ENCODE measurements around the gene ABCG8. TPM values are rescaled to one million over a fixed set of nuclear protein-coding genes. Genes with fewer than 3 reads are reported as not detected.
A peak's percentile ranks its signal among the peaks of the same experiment; 100 is the strongest.

ABCG8 gene
- total RNA-seq, 1 donor from 2014 or later = not detected

DNA sequence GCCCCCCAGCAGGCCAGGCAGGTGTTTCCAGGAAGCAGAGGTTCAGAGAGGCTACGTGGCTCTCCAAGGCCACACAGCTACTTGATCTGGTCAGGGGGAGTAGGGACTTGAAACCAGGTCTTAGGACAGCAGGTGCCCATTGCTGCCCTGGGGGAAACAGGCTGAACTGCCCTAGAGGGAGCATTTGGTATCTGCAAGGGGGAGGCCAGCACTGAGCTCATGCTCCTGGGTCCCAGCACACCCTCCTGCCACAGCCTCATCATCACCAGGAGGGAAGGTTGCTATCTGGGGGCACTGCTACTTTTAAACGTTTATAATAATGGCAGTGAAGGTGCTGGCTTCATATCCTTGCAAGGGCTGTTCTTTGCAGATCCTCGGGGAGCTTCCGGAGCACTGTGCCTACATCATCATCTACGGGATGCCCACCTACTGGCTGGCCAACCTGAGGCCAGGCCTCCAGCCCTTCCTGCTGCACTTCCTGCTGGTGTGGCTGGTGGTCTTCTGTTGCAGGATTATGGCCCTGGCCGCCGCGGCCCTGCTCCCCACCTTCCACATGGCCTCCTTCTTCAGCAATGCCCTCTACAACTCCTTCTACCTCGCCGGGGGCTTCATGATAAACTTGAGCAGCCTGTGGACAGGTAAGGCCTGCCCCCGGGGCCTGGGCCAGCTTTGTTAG, 36.1 kb downstream of the ABCG8 start:
- H3K36me3 Mint-ChIP-seq (ENCODE audit: low read depth, unreplicated experiment) = no peaks in the 10 kb centered on the region
- TF ChIP-seq, protein P1, sequence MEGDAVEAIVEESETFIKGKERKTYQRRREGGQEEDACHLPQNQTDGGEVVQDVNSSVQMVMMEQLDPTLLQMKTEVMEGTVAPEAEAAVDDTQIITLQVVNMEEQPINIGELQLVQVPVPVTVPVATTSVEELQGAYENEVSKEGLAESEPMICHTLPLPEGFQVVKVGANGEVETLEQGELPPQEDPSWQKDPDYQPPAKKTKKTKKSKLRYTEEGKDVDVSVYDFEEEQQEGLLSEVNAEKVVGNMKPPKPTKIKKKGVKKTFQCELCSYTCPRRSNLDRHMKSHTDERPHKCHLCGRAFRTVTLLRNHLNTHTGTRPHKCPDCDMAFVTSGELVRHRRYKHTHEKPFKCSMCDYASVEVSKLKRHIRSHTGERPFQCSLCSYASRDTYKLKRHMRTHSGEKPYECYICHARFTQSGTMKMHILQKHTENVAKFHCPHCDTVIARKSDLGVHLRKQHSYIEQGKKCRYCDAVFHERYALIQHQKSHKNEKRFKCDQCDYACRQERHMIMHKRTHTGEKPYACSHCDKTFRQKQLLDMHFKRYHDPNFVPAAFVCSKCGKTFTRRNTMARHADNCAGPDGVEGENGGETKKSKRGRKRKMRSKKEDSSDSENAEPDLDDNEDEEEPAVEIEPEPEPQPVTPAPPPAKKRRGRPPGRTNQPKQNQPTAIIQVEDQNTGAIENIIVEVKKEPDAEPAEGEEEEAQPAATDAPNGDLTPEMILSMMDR (IDR thresholded peaks at IDR 0.05; ENCODE audit: unreplicated experiment) = no peak
- H3K9me3 Mint-ChIP-seq (ENCODE audit: unreplicated experiment) = no peaks in the 10 kb centered on the region
- peaks cover 3% of the 10 kb centered on the region for H3K27me3 Mint-ChIP-seq (ENCODE audit: unreplicated experiment)
- no peak for DNase-seq (ENCODE audit: low spot score)
- H3K27ac Mint-ChIP-seq (ENCODE audit: unreplicated experiment) = no peak overlapping the region
- no peaks in the 10 kb centered on the region for H3K4me1 Mint-ChIP-seq (ENCODE audit: unreplicated experiment)
- no peak overlapping the region for H3K4me3 Mint-ChIP-seq (ENCODE audit: unreplicated experiment)

DNA sequence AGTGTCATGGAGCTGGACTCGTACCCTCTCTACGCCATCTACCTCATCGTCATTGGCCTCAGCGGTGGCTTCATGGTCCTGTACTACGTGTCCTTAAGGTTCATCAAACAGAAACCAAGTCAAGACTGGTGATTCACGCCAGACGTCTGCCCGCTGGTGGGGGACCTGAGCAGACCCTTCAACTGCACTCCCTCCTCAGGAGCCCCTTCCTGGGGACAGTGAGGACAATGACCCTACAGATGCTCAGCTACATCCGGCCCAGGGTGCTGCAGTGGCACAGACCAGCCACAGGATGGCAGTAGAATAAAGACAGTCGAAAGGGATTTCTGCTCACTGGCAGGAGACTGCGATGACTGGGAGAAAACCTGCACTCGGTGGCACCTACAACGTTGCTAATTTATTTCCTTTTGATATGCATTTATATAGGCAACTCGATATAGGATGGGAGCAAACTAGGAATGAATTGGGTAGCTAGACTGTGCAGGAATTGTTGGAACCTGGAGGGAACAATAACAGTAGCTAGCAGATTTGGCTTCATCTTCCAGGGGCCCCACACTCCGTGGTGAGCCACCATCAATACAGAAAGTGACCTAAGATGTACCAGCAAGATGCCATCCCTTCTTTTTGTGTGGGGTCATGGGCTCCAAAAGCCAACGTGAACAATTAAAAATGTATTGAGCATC, 39.2 kb downstream of the ABCG8 start:
- H3K27me3 Mint-ChIP-seq (ENCODE audit: unreplicated experiment) = peaks cover 4% of the 10 kb centered on the region
- no peaks in the 10 kb centered on the region for H3K9me3 Mint-ChIP-seq (ENCODE audit: unreplicated experiment)
- DNase-seq (ENCODE audit: low spot score) = peak; percentile 74
- H3K4me3 Mint-ChIP-seq (ENCODE audit: unreplicated experiment) = no peak overlapping the region
- no peaks in the 10 kb centered on the region for H3K36me3 Mint-ChIP-seq (ENCODE audit: low read depth, unreplicated experiment)
- TF ChIP-seq, protein P1 (IDR thresholded peaks at IDR 0.05; ENCODE audit: unreplicated experiment) = peak; percentile 88
- no peak overlapping the region for H3K27ac Mint-ChIP-seq (ENCODE audit: unreplicated experiment)
- no peaks in the 10 kb centered on the region for H3K4me1 Mint-ChIP-seq (ENCODE audit: unreplicated experiment)

DNA sequence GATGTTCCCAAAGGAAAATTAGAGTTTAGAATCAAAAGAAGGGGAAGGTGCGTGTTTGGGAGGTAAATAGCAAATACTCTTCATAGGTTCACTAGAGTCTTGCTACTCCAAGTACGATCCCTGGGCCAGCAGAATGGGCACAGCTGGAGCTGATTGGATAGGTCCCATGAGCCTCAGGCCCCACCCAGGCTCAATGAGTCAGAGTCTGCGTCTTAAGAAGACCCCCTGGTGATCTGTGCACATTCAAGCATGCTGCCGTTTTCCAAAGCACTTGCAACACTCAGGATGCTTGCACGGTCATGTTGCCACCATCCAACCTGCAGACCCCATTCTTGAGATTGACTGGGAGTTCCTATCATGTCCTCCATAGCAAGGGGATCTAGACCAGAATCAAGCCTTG, 40.5 kb downstream of the ABCG8 start:
- no peaks in the 10 kb centered on the region for H3K4me1 Mint-ChIP-seq (ENCODE audit: unreplicated experiment)
- no peaks in the 10 kb centered on the region for H3K36me3 Mint-ChIP-seq (ENCODE audit: low read depth, unreplicated experiment)
- H3K9me3 Mint-ChIP-seq (ENCODE audit: unreplicated experiment) = no peaks in the 10 kb centered on the region
- no peak overlapping the region for H3K4me3 Mint-ChIP-seq (ENCODE audit: unreplicated experiment)
- DNase-seq (ENCODE audit: low spot score) = no peak
- no peak overlapping the region for H3K27ac Mint-ChIP-seq (ENCODE audit: unreplicated experiment)
- TF ChIP-seq, protein P1 (IDR thresholded peaks at IDR 0.05; ENCODE audit: unreplicated experiment) = no peak
- H3K27me3 Mint-ChIP-seq (ENCODE audit: unreplicated experiment) = peaks cover 3% of the 10 kb centered on the region

DNA sequence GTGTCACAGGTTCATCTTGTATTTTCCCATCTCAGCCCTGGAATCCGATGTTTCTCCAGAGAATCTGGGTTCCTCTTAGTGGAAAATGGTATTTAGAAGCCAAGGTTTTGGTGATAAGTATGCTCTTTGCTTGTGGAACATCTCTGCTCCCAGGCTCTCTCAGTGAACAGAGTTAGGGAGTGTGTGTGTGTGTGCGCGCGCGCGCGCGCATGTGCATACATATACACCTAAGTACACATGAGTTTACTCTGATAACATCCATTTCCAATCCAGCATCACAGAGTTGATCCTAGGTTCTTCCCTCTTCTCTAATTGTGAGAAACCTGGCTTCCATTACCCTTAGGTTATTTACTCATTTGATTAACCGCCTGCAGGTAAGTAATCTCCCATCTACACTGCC, 41.7 kb downstream of the ABCG8 start:
- no peak for DNase-seq (ENCODE audit: low spot score)
- Mint-ChIP-seq H3K4me1 (ENCODE audit: unreplicated experiment) (no peaks in the 10 kb centered on the region), H3K27me3 (ENCODE audit: unreplicated experiment) (peaks cover 3% of the 10 kb centered on the region), H3K36me3 (ENCODE audit: low read depth, unreplicated experiment) (no peaks in the 10 kb centered on the region), H3K27ac (ENCODE audit: unreplicated experiment) (no peak overlapping the region), H3K9me3 (ENCODE audit: unreplicated experiment) (no peaks in the 10 kb centered on the region), H3K4me3 (ENCODE audit: unreplicated experiment) (no peak overlapping the region)
- TF ChIP-seq, protein P1 (IDR thresholded peaks at IDR 0.05; ENCODE audit: unreplicated experiment) = no peak

DNA sequence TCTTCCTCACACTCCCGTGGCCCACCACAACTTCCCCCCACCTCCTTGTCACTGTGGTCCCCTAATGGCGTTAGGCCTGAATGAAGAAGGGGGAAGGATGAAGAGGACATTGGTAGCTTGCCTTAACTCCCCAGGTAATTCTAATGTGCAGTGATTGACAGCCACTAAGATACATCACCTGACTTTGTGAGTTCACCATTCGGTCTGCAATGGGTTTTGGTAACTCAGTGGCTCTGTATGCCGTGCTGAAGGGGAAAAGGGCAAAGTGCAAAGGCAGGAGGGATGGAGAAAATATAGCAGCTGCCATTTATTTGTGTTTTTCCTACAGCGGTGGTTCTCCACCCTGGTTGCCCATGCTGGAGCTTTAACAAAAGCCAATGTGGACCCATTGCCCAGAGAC, 42.2 kb downstream of the ABCG8 start:
- no peaks in the 10 kb centered on the region for H3K9me3 Mint-ChIP-seq (ENCODE audit: unreplicated experiment)
- H3K27ac Mint-ChIP-seq (ENCODE audit: unreplicated experiment) = no peak overlapping the region
- TF ChIP-seq, protein P1 (IDR thresholded peaks at IDR 0.05; ENCODE audit: unreplicated experiment) = no peak
- DNase-seq (ENCODE audit: low spot score) = no peak
- peaks cover 3% of the 10 kb centered on the region for H3K27me3 Mint-ChIP-seq (ENCODE audit: unreplicated experiment)
- H3K36me3 Mint-ChIP-seq (ENCODE audit: low read depth, unreplicated experiment) = no peaks in the 10 kb centered on the region
- H3K4me1 Mint-ChIP-seq (ENCODE audit: unreplicated experiment) = no peaks in the 10 kb centered on the region
- no peak overlapping the region for H3K4me3 Mint-ChIP-seq (ENCODE audit: unreplicated experiment)
